ENCODE results near the gene TMEM132D. TPM values are rescaled to one million over a fixed set of nuclear protein-coding genes. Genes with fewer than 3 reads are reported as not detected.
"Not testable (repeated sequence)": the region's sequence is repeated elsewhere in the genome, so short reads cannot be mapped to it uniquely, and the experiment has no call there.

TMEM132D gene
- total RNA-seq, 2 donors from 2014 or later, result not detected

DNA sequence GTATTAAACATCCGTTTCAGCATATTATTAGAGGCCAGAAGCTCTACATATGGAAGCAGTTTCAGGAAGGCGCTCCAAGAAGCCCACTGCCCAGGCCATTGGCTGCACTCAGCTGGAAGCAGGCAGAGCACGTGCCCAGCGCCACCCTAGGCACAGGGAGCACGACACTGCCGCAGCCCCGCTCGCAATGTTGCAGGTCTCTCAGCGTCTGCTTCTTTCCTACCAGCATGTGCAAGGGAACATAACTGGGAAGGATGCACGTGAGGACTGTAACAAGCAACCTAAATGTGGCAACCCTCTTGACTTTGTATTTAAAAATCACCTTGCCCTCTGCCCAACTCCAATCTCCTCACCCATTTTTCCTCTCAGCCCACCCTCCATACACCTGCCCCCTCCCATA lies 3.5 kb downstream of the TMEM132D start:
- ATAC-seq (no peak), DNase-seq (ENCODE audit: low spot score) (no peak)
- Mint-ChIP-seq H3K36me3 (no peaks in the 10 kb centered on the region), H3K27me3 (peaks cover 33 to 34% of the 10 kb centered on the region in 2 donors), H3K9me3 (no peaks in the 10 kb centered on the region), H3K27ac (no peak overlapping the region), H3K4me3 (no peak overlapping the region), H3K4me1 (ENCODE audit: low read depth in 2 of 2) (no peaks in the 10 kb centered on the region)

DNA sequence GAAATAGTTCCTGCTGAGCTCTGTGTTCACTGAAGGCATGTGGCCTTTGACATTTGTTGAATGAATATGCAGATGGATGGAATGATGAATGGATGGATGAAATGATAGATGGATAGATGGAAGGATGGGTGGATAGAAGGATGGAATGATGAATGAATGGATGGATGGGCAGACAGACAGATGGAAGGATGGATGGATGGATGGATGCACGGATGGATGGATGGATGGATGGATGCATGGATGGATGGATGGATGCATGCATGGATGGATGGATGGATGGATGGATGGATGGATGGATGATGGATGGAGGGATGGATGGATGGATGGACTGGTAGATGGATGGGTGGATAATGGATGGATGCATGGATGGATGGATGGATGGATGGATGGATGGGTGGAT lies 4.8 kb downstream of the TMEM132D start:
- not testable (repeated sequence) for ATAC-seq; H3K9me3 Mint-ChIP-seq; H3K36me3 Mint-ChIP-seq; H3K4me3 Mint-ChIP-seq; H3K27ac Mint-ChIP-seq; DNase-seq (ENCODE audit: low spot score); H3K4me1 Mint-ChIP-seq (ENCODE audit: low read depth in 2 of 2)
- peaks cover 28 to 32% of the 10 kb centered on the region in 2 donors for H3K27me3 Mint-ChIP-seq

GRCh38 chr12:129893691-129894090 lies 10.1 kb downstream of the TMEM132D start:
- ATAC-seq, result no peak
- no peak for DNase-seq (ENCODE audit: low spot score)
- Mint-ChIP-seq H3K27me3 (peaks cover 8 to 33% of the 10 kb centered on the region in 2 donors), H3K36me3 (no peaks in the 10 kb centered on the region), H3K27ac (no peak overlapping the region), H3K9me3 (no peaks in the 10 kb centered on the region), H3K4me3 (no peak overlapping the region), H3K4me1 (ENCODE audit: low read depth in 2 of 2) (no peaks in the 10 kb centered on the region)

DNA sequence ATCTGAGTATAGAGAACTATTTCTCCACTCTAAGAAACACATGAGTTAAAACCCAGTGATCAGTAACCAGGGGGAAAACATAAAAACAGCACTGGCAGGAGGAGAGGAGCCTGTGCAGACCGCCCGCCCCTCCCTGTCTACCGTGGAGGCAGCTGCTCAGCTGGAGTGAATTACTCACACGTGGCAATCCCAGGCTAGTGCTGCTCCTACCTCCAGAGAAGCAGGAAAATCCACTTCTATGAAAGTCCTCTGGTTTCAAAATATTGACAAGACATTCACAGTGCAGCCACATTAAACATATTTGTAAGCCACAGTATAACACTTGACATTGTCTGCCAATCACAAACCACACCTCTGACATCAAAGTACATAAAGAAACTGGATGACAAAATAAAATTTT lies 16.7 kb downstream of the TMEM132D start:
- Mint-ChIP-seq H3K9me3 (no peaks in the 10 kb centered on the region), H3K4me1 (ENCODE audit: low read depth in 2 of 2) (no peaks in the 10 kb centered on the region), H3K27me3 (peaks cover 0 to 22% of the 10 kb centered on the region in 2 donors), H3K36me3 (no peaks in the 10 kb centered on the region), H3K4me3 (no peak overlapping the region), H3K27ac (no peak overlapping the region)
- ATAC-seq (no peak), DNase-seq (ENCODE audit: low spot score) (no peak)

- DNase-seq (ENCODE audit: low spot score) (no peak), ATAC-seq (no peak)
- no peak overlapping the region for H3K4me3 Mint-ChIP-seq
- H3K36me3 Mint-ChIP-seq, result no peaks in the 10 kb centered on the region
- peaks cover 2 to 22% of the 10 kb centered on the region in 2 donors for H3K27me3 Mint-ChIP-seq
- H3K27ac Mint-ChIP-seq, result no peak overlapping the region
- no peaks in the 10 kb centered on the region for H3K9me3 Mint-ChIP-seq
- no peaks in the 10 kb centered on the region for H3K4me1 Mint-ChIP-seq (ENCODE audit: low read depth in 2 of 2)
Measured at GRCh38 chr12:129886541-129886940, 17.3 kb downstream of the TMEM132D start.

- Mint-ChIP-seq H3K27me3 (peaks cover 4 to 13% of the 10 kb centered on the region in 2 donors), H3K4me3 (no peak overlapping the region), H3K4me1 (ENCODE audit: low read depth in 2 of 2) (no peaks in the 10 kb centered on the region), H3K36me3 (no peaks in the 10 kb centered on the region), H3K27ac (no peak overlapping the region), H3K9me3 (no peaks in the 10 kb centered on the region)
- DNase-seq (ENCODE audit: low spot score), result no peak
- no peak for ATAC-seq
Measured at GRCh38 chr12:129885287-129885686, 18.5 kb downstream of the TMEM132D start.

- no peaks in the 10 kb centered on the region for H3K4me1 Mint-ChIP-seq (ENCODE audit: low read depth in 2 of 2)
- no peaks in the 10 kb centered on the region for H3K36me3 Mint-ChIP-seq
- peaks cover 3% of the 10 kb centered on the region for H3K9me3 Mint-ChIP-seq
- no peak overlapping the region for H3K27ac Mint-ChIP-seq
- no peak overlapping the region for H3K4me3 Mint-ChIP-seq
- no peak for ATAC-seq
- DNase-seq (ENCODE audit: low spot score), result no peak
- H3K27me3 Mint-ChIP-seq, result peaks cover 25 to 27% of the 10 kb centered on the region in 2 donors
Measured at GRCh38 chr12:129877411-129877810, 26.4 kb downstream of the TMEM132D start.

DNA sequence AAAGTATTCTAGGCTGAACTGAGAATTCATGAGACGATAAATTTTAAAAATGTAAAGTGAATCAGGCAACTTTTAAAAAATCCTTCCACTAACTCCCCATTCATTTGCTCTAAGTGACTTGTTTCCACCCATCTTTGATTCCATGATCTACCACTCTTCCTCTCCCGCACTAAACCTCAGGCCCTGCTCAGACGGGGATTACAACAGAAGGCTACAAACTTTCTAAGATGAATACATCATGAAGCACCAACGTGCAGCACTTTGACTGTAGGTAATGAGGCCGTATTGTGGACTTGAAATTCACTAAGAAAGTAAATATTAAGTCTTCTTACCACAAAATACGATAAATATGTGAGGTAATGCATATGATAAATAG lies 30.0 kb downstream of the TMEM132D start:
- Mint-ChIP-seq H3K27ac (no peak overlapping the region), H3K27me3 (peaks cover 20% of the 10 kb centered on the region in 2 donors), H3K36me3 (no peaks in the 10 kb centered on the region), H3K9me3 (peaks cover 3% of the 10 kb centered on the region), H3K4me1 (ENCODE audit: low read depth in 2 of 2) (no peaks in the 10 kb centered on the region), H3K4me3 (no peak overlapping the region)
- no peak for ATAC-seq
- DNase-seq (ENCODE audit: low spot score), result no peak

- no peaks in the 10 kb centered on the region for H3K36me3 Mint-ChIP-seq
- peaks cover 3% of the 10 kb centered on the region for H3K9me3 Mint-ChIP-seq
- no peak for DNase-seq (ENCODE audit: low spot score)
- no peak overlapping the region for H3K4me3 Mint-ChIP-seq
- H3K27me3 Mint-ChIP-seq, result peaks cover 18 to 19% of the 10 kb centered on the region in 2 donors
- H3K4me1 Mint-ChIP-seq (ENCODE audit: low read depth in 2 of 2), result no peaks in the 10 kb centered on the region
- H3K27ac Mint-ChIP-seq, result no peak overlapping the region
- ATAC-seq, result no peak
Measured at GRCh38 chr12:129873111-129873832, 30.6 kb downstream of the TMEM132D start.

GRCh38 chr12:129871991-129872972 lies 31.5 kb downstream of the TMEM132D start:
- ATAC-seq (no peak), DNase-seq (ENCODE audit: low spot score) (no peak)
- Mint-ChIP-seq H3K9me3 (peaks cover 3% of the 10 kb centered on the region), H3K4me1 (ENCODE audit: low read depth in 2 of 2) (no peaks in the 10 kb centered on the region), H3K27ac (no peak overlapping the region), H3K27me3 (peaks cover 16 to 18% of the 10 kb centered on the region in 2 donors), H3K4me3 (no peak overlapping the region), H3K36me3 (no peaks in the 10 kb centered on the region)

DNA sequence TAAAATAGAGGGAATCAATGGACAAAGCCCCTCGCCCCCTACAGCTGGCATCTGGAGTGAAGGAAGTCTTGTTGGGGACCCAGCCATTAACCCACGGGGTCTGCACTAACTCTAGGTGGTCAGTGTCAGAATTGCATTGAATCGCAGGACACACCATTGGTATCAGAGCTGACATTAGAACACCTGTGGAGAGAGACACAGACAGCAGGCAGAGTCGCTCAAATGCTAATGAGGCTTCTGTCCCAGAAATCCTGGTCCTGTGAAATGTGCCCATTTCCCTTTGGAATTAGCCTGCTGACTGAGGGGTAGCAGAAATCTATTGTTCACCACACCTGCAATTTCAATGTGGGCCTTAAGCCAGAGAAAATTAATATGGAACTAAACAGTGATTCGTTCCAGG lies 33.0 kb downstream of the TMEM132D start:
- DNase-seq (ENCODE audit: low spot score) (no peak), ATAC-seq (no peak)
- no peaks in the 10 kb centered on the region for H3K36me3 Mint-ChIP-seq
- no peaks in the 10 kb centered on the region for H3K4me1 Mint-ChIP-seq (ENCODE audit: low read depth in 2 of 2)
- H3K27ac Mint-ChIP-seq, result no peak overlapping the region
- H3K9me3 Mint-ChIP-seq, result peaks cover 2% of the 10 kb centered on the region
- no peak overlapping the region for H3K4me3 Mint-ChIP-seq
- H3K27me3 Mint-ChIP-seq, result peaks cover 12 to 16% of the 10 kb centered on the region in 2 donors

GRCh38 chr12:129870136-129870535 lies 33.7 kb downstream of the TMEM132D start:
- peaks cover 3% of the 10 kb centered on the region for H3K9me3 Mint-ChIP-seq
- no peak overlapping the region for H3K27ac Mint-ChIP-seq
- H3K36me3 Mint-ChIP-seq, result no peaks in the 10 kb centered on the region
- H3K27me3 Mint-ChIP-seq, result peaks cover 12 to 16% of the 10 kb centered on the region in 2 donors
- H3K4me1 Mint-ChIP-seq (ENCODE audit: low read depth in 2 of 2), result no peaks in the 10 kb centered on the region
- ATAC-seq, result no peak
- no peak for DNase-seq (ENCODE audit: low spot score)
- no peak overlapping the region for H3K4me3 Mint-ChIP-seq

DNA sequence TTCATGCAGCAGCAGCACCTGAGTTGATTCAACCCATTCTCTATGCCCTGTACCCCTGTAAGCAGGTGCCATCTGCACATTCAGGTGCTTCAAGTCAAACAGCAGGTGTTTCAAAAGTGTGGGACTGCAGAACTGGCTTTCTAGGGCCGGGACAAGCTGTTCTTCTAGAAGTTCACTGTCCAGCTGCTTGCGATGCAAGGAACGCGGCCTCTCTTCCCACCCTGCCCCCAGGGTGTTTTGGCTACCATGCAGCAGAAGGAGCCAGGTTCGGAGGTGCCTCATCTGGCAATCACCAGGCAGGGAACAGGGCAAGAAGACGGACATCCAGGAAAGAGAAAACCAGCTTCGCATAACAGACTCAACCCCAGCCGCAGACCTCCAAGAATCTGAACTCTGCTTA lies 35.2 kb downstream of the TMEM132D start:
- no peak overlapping the region for H3K4me3 Mint-ChIP-seq
- peaks cover 8% of the 10 kb centered on the region for H3K9me3 Mint-ChIP-seq
- no peaks in the 10 kb centered on the region for H3K4me1 Mint-ChIP-seq (ENCODE audit: low read depth in 2 of 2)
- peaks cover 12 to 13% of the 10 kb centered on the region in 2 donors for H3K27me3 Mint-ChIP-seq
- no peak for DNase-seq (ENCODE audit: low spot score)
- no peak for ATAC-seq
- no peaks in the 10 kb centered on the region for H3K36me3 Mint-ChIP-seq
- no peak overlapping the region for H3K27ac Mint-ChIP-seq

DNA sequence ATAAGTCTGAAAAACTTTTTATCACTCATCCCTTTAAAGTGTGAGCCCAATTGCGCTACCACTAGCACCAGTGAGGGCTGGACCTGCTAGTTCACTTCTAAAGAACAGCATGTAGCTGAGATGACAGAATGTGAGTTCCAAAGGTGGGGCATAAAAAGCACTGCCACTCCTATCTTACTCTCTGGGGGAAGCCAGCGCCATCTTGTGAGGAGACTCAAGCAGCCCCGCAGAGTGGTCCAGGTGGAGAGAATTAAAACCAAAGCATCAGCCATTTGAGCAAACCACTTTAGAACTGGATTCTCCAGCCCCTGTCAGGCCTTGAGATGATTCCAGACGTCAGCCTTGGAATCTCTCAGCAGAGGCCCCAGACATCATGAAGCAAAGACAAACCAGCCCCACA lies 39.9 kb downstream of the TMEM132D start:
- no peak overlapping the region for H3K4me3 Mint-ChIP-seq
- H3K4me1 Mint-ChIP-seq (ENCODE audit: low read depth in 2 of 2), result no peaks in the 10 kb centered on the region
- ATAC-seq, result no peak

More for the DNA sequence above, 39.9 kb downstream of the TMEM132D start:
- no peaks in the 10 kb centered on the region for H3K27me3 Mint-ChIP-seq
- DNase-seq (ENCODE audit: low spot score), result no peak
- no peaks in the 10 kb centered on the region for H3K36me3 Mint-ChIP-seq
- peaks cover 8% of the 10 kb centered on the region for H3K9me3 Mint-ChIP-seq
- no peak overlapping the region for H3K27ac Mint-ChIP-seq

Data from natural killer cell treated with Interleukin-12 subunit alpha and Interleukin-12 subunit beta and Interleukin-15 and Interleukin-18, amount 100 ng/mL, for 72 hours (primary cell).